ENCODE measurements around the gene PRG2.

GRCh38 chr11:57349491-57350274 lies 40.8 kb downstream of the PRG2 start:
- TF ChIP-seq POLR2A (IDR thresholded peaks at IDR 0.05; ENCODE audit: low read length) (no peak), GATA1 (IDR thresholded peaks at IDR 0.05; ENCODE audit: low read depth, low read length) (no peak)

Measured in erythroblast (primary cell).